ENCODE results near the gene ULK3. TPM values are rescaled to one million over a fixed set of nuclear protein-coding genes. Genes with fewer than 3 reads are reported as not detected.

ULK3 gene
- total RNA-seq, 1 donor from 2014 or later = 40.3 TPM

DNA sequence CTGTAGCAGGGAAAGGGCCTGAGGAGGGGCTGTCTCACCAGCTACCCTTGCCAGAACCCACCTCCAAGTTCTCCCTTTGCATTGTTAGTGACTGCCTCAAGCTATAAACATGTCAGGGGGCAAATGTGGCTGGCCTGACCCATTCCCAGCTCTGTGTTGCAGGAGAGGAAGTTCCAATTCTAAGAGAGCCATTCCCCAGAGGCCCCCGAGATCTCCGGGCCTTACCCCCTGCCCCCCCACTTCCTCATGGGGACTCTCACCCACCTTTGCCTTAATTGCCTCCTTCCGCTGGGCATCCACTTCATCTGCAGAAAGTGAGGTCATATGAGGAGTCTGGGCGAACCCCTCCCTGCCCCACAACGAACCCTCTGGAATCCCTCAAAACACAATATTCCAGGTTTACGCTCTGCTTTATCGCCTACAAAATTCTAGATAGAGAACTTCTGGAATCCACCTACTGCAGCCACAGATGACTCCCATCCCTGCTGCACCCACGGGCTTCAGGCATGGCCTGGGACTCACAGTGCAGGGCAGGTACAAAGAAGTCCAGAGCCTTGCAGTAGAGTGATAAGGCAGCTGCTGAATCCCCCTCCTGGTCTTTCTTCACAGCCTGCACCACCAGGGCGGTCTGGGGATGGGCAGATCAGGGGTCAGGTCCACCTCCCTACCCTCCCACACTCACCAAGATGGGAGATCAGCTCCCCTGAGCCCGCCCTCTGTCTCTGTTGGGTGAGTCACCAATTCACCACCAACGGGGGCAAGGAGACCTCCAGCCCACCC, 4.0 kb downstream of the ULK3 start:
- DNase-seq (no peak), ATAC-seq (no peak)
- no peaks in the 10 kb centered on the region for H3K9me3 ChIP-seq
- TF ChIP-seq, protein P1, sequence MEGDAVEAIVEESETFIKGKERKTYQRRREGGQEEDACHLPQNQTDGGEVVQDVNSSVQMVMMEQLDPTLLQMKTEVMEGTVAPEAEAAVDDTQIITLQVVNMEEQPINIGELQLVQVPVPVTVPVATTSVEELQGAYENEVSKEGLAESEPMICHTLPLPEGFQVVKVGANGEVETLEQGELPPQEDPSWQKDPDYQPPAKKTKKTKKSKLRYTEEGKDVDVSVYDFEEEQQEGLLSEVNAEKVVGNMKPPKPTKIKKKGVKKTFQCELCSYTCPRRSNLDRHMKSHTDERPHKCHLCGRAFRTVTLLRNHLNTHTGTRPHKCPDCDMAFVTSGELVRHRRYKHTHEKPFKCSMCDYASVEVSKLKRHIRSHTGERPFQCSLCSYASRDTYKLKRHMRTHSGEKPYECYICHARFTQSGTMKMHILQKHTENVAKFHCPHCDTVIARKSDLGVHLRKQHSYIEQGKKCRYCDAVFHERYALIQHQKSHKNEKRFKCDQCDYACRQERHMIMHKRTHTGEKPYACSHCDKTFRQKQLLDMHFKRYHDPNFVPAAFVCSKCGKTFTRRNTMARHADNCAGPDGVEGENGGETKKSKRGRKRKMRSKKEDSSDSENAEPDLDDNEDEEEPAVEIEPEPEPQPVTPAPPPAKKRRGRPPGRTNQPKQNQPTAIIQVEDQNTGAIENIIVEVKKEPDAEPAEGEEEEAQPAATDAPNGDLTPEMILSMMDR (IDR thresholded peaks at IDR 0.05) = no peak
- H3K4me1 ChIP-seq = peaks cover 18% of the 10 kb centered on the region
- no peaks in the 10 kb centered on the region for H3K27me3 ChIP-seq (ENCODE audit: low read depth)
- intact Hi-C loops (cut with DNase I) = no loop called here
- H3K4me3 ChIP-seq = no peak overlapping the region
- H3K27ac ChIP-seq = no peak overlapping the region
- H3K36me3 ChIP-seq = peaks cover 38% of the 10 kb centered on the region

DNA sequence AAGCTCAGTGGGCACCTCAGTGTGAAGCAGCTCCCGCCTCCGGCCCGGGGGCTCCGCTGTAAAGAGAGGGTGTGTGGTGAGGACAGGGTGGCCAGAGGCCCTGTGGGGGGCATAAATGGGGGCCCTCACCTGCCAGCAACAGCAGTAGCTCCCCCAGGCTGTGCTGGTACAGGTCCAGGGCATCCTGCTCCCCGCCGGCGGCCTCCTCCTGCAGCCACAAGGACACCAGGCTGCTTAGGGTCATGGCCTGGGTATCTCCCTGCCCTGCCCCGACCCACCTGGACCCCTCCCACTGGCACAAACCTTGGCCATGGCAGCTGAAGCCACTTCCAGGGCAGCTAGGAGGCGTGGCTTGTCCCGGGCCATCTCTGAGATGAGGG, 4.8 kb downstream of the ULK3 start:
- Histone ChIP-seq H3K36me3 (peaks cover 38% of the 10 kb centered on the region), H3K4me3 (no peak overlapping the region), H3K27ac (no peak overlapping the region), H3K9me3 (no peaks in the 10 kb centered on the region), H3K4me1 (peaks cover 10% of the 10 kb centered on the region), H3K27me3 (ENCODE audit: low read depth) (no peaks in the 10 kb centered on the region)
- ATAC-seq (no peak), DNase-seq (no peak)
- intact Hi-C loops (cut with DNase I) = no loop called here
- TF ChIP-seq, protein P1 (IDR thresholded peaks at IDR 0.05) = no peak

DNA sequence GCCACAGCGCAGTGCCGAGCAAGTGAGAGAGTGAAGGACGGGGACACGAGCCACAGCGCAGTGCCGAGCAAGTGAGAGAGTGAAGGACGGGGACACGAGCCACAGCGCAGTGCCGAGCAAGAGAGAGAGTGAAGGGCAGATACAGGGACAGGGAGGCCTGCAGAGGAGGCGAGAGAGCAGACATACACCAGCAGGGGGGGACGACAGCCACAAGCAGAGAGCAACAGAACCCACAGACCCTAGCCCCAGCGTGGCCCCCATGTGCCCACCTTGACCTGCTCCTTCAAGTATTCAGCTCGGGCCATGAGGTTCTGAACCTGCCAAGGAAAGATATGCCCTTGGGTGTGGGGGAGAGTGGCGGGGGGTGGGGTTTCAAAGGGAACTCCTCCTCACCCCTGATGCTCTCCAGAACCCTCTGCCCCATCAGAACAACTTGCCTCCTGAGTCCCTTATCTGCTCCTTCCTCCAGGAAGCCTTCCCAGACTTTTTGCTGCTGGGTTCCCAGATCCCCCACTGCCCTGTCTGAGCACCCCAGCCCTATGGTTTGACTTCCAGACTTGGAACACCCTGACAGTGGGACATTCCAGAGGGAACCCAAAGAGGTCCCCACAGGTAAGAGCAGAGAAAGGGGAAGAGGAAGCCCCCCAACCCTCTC, 5.3 kb downstream of the ULK3 start:
- H3K27ac ChIP-seq = no peak overlapping the region
- TF ChIP-seq, protein P1 (IDR thresholded peaks at IDR 0.05) = no peak
- intact Hi-C loops (cut with DNase I) = no loop called here
- H3K36me3 ChIP-seq = peaks cover 38% of the 10 kb centered on the region
- H3K4me1 ChIP-seq = peaks cover 9% of the 10 kb centered on the region
- no peaks in the 10 kb centered on the region for H3K9me3 ChIP-seq
- no peak for DNase-seq
- ATAC-seq = no peak
- H3K4me3 ChIP-seq = no peak overlapping the region
- no peaks in the 10 kb centered on the region for H3K27me3 ChIP-seq (ENCODE audit: low read depth)

DNA sequence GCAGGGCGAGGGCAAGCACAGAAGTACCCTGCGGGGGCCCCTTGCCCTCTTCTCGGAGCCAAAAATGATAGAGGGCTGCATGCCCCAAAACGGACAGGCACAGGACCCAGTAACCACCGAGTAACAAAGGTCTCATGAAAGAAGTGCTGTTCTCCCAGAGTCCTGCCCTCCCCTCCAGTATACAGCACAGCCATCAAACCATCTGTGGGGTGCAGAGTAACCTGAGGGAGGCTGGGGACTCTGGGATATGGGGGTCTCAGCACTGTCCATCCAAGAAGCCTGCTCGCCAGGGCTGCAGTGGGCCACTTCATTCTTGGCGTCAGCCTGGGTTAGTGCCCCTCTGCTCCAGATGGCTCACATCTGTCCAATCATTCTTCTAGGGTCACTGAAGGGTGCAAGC, 6.1 kb downstream of the ULK3 start:
- intact Hi-C loops (cut with DNase I) = no loop called here
- DNase-seq (no peak), ATAC-seq (no peak)
- no peak overlapping the region for H3K4me3 ChIP-seq
- H3K36me3 ChIP-seq = peaks cover 38% of the 10 kb centered on the region
- no peak overlapping the region for H3K27ac ChIP-seq
- H3K9me3 ChIP-seq = no peaks in the 10 kb centered on the region
- H3K4me1 ChIP-seq = peaks cover 2% of the 10 kb centered on the region
- TF ChIP-seq, protein P1 (IDR thresholded peaks at IDR 0.05) = no peak
- H3K27me3 ChIP-seq (ENCODE audit: low read depth) = no peaks in the 10 kb centered on the region

DNA sequence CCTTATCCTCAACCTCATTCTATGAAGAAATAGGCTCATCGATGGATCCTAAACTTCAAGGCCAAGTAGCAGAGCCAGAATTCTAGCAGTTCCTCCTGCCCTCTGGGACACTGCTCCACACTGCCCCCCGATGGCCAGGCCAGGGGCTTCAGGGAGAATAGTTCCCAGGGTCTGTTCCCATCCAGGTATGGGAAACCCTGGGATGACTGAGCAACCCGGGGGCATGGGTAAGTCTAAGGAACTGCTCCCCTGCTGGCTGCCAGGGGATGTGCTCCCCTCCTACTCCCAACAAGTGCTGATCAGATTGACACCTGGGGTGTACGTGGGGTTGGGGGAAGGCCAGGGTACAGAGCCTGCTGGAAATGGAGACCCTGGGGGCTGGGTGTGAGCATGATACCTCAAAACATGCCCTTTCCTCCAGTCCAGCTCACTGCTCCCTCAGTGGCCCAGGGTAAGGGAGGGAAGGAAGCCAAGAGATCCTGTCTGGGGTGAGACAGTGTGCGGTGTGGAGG, 7.6 kb downstream of the ULK3 start:
- Histone ChIP-seq H3K4me3 (no peak overlapping the region), H3K9me3 (no peaks in the 10 kb centered on the region), H3K36me3 (peaks cover 38% of the 10 kb centered on the region), H3K4me1 (no peaks in the 10 kb centered on the region), H3K27ac (no peak overlapping the region), H3K27me3 (ENCODE audit: low read depth) (no peaks in the 10 kb centered on the region)
- DNase-seq = peak; percentile 71
- peak; percentile 72 to 74 for ATAC-seq
- TF ChIP-seq, protein P1 (IDR thresholded peaks at IDR 0.05) = peak; percentile 77
- intact Hi-C loops (cut with DNase I) = no loop called here

All from lower lobe of right lung (tissue), 2 donors.